ENCODE measurements around the gene TREML1.
A peak's percentile ranks its signal among the peaks of the same experiment; 100 is the strongest.

Gene TREML1

DNA sequence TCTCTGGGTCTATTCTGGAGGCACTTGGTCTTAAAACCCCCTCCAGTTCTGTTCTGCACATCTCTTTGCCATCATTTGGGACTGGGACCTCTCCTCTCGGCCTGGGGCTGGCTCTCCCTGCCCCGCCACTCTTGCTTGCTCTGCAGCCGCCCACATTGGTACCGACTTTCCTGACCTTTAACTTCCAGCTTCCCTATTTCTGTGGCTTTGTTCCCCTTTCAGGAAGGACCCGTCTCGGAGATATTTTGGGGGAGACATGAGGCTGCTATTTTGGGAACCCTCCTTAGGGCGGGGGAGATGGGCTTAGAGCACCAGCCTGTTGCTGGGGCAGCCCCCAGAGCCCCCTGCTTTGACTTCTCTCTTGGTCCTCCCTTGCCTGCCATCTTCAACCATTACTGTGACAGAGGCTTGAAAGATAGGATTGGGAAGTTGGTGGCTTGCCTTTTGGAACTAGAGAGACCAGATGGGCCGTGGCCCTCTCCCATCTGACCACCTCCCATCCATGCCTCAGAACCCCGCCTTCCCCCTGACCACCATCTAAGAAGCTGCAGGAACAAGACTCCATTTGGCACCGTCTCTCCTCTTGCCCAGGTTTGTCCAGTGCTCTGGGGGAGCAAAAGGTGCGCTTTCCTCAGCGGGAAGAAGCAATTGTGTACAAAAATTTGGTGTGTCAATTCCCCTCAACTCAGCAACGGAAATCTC, 7.9 kb upstream of the TREML1 start:
- H3K36me3 ChIP-seq: no peaks in the 10 kb centered on the region
- no peaks in the 10 kb centered on the region for H3K27me3 ChIP-seq
- TF ChIP-seq Cebpa-rat (IDR thresholded peaks at IDR 0.05): no peak
- H3K4me2 ChIP-seq: peak overlapping the region in 10 of 11 experiments; percentile 18 to 89 (median 75); a peak in 19 of 22 replicates
- peak overlapping the region in 3 of 11 experiments; percentile 15 to 38 (median 22); a peak in 3 of 22 replicates for H3K27ac ChIP-seq
- no peak overlapping the region for H3K9ac ChIP-seq
- no peaks in the 10 kb centered on the region for H4K20me1 ChIP-seq
- no peaks in the 10 kb centered on the region for H3K9me3 ChIP-seq (replicated peaks in 1 of 11)
- peaks cover 0 to 67% (median 45%) of the 10 kb centered on the region in 10 experiments; a peak in 19 of 20 replicates for H3K4me1 ChIP-seq
- H3K4me3 ChIP-seq: peak overlapping the region in 4 of 10 experiments; percentile 13 to 46 (median 37); a peak in 5 of 20 replicates

DNA sequence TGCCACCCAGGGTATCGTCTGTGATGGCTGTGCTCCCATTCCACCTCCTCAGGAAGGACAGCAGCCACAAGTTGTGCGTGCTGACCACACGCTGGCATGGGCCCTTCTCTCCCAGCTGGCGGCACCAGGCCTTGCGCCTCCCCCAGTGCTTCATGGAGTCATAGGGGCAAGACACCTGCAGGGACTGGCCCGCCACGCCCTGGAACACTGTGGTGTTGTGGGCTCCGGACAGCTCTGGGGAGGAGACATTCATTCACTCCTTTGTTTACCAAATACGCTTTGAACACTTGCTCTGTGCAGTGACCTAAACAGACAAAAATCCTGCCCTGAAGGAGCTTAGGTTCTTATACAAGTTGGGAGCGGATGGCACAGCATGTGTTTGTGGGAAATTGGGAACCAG, 7.2 kb upstream of the TREML1 start:
- Histone ChIP-seq H4K20me1 (no peaks in the 10 kb centered on the region), H3K9me3 (replicated peaks in 1 of 11) (no peaks in the 10 kb centered on the region), H3K9ac (no peak overlapping the region), H3K4me1 (peaks cover 0 to 74% (median 47%) of the 10 kb centered on the region in 10 experiments; a peak in 19 of 20 replicates), H3K27ac (no peak overlapping the region), H3K4me2 (peak overlapping the region in 8 of 11 experiments; percentile 36 to 89 (median 84); a peak in 16 of 22 replicates), H3K27me3 (no peaks in the 10 kb centered on the region), H3K4me3 (0 out of 20 replicates have a peak overlapping the region, but pooled peaks of 2 of the 10 experiments have one; percentile 13 to 46), H3K36me3 (no peaks in the 10 kb centered on the region)
- TF ChIP-seq Cebpa-rat (IDR thresholded peaks at IDR 0.05): no peak

DNA sequence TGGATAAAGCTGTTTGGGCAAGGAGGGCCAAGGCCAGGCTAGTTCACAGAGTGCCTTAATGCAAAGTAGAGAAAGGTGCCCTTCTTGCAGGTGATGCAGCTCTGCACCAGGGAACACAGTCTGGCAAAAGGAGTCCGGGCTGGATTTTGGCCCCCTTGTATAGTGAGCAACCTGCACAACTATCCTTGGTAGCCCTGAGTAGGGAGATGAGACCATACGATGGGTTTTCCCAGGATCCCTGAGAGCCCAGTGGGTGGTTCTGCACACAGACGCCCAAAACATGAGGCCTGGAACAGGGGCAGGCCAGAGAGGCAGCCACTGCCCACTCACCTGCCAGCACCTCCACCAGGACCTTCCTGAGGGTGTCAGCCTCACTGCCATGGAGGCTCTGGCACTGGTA, 6.8 kb upstream of the TREML1 start:
- H3K27ac ChIP-seq: no peak overlapping the region
- H3K9me3 ChIP-seq (replicated peaks in 1 of 11): no peaks in the 10 kb centered on the region
- H3K36me3 ChIP-seq: no peaks in the 10 kb centered on the region
- no peak for TF ChIP-seq Cebpa-rat (IDR thresholded peaks at IDR 0.05)
- 0 out of 20 replicates have a peak overlapping the region, but pooled peaks of 1 of the 10 experiments have one; percentile 46 for H3K4me3 ChIP-seq
- H3K4me2 ChIP-seq: peak overlapping the region in 6 of 11 experiments; percentile 53 to 89 (median 88); a peak in 11 of 22 replicates
- no peaks in the 10 kb centered on the region for H4K20me1 ChIP-seq
- H3K4me1 ChIP-seq: peaks cover 0 to 78% (median 47%) of the 10 kb centered on the region in 10 experiments; a peak in 19 of 20 replicates
- H3K9ac ChIP-seq: no peak overlapping the region
- no peaks in the 10 kb centered on the region for H3K27me3 ChIP-seq

DNA sequence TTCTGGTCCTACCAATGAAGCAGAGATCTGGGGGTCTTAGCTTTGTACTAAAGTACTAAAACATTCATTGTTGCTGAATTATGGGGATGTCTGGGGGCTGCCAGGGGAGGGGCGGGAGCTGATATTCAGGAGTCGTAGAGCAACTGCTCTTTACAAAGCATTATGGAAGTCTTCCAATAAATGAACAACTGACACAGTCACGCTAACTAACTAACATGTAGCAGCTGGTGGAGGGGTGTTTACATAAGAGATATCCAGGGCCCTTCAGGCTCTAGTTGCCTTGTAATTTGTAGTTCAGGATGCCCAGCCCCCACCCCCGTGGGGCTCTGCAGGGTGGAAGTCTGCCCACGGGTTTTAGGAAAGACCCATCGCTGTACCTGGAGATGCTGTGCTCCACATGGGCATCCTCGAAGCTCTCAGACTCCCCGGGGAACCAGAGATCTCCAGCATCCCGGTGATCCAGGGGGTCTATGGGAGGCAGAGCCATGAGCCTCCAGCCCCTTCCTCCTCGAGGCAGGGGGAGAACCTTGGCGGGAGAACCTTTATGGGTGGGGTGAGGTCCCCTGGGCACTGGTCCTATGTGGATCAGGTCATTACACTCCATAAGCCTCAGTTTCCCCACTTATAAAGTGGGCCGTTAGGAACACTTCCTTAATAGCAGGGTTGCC, 5.4 kb upstream of the TREML1 start:
- H3K27ac ChIP-seq: no peak overlapping the region
- no peak for TF ChIP-seq Cebpa-rat (IDR thresholded peaks at IDR 0.05)
- H3K4me3 ChIP-seq: no peak overlapping the region
- no peaks in the 10 kb centered on the region for H4K20me1 ChIP-seq
- peaks cover under 1 to 74% (median 44%) of the 10 kb centered on the region in 10 experiments; a peak in 19 of 20 replicates for H3K4me1 ChIP-seq
- no peaks in the 10 kb centered on the region for H3K27me3 ChIP-seq
- H3K4me2 ChIP-seq: 0 out of 22 replicates have a peak overlapping the region, but pooled peaks of 1 of the 11 experiments have one; percentile 6
- no peaks in the 10 kb centered on the region for H3K9me3 ChIP-seq (replicated peaks in 1 of 11)
- H3K9ac ChIP-seq: no peak overlapping the region
- H3K36me3 ChIP-seq: no peaks in the 10 kb centered on the region

DNA sequence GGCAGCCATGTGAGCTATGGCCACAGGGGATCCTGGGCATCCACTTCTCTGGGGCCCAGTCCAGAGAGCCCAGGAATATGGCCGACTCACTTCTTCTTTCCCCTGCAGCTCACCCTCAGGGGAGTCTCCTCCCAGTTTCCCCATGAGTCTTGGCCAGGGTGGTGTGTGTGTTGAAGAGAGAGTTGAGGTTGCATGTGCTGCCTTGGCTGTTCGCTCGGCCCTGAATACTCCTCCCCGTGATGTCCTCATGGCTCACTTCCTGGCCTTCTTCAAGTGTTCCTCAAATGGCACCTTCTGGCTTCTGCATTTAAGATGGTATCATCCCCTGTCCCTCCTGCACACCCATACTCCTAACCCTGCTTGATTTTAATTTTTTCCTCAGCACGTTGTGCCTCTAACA, 3.2 kb upstream of the TREML1 start:
- Histone ChIP-seq H3K4me2 (peak overlapping the region in 5 of 11 experiments; percentile 54 to 67 (median 59); a peak in 10 of 22 replicates), H4K20me1 (no peaks in the 10 kb centered on the region), H3K27ac (peak overlapping the region in 4 of 11 experiments; percentile 22 to 48 (median 36); a peak in 6 of 22 replicates), H3K36me3 (no peaks in the 10 kb centered on the region), H3K27me3 (no peaks in the 10 kb centered on the region), H3K4me1 (peaks cover 12 to 62% (median 36%) of the 10 kb centered on the region in 10 experiments), H3K4me3 (no peak overlapping the region), H3K9ac (no peak overlapping the region), H3K9me3 (replicated peaks in 1 of 11) (no peaks in the 10 kb centered on the region)
- TF ChIP-seq Cebpa-rat (IDR thresholded peaks at IDR 0.05): no peak

DNA sequence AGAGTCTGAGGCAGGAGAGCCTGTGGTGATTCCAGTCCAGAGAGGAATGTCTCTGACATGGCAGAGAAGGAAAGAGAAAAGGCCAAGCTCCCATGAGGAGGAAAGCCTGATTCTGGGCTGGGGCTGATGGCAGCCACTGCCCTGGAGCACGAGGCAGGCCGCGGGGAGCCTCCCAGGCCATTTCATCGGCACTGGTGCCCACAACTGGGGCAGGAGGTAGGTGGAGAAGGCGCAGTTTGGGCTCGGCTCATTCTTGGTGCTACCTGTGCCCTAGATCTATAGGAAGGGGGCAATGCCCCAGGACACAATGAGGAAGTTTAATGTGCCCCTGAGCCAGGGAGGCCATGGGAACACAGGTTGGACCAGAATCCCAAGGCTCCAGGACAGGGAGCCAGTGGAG, 2.6 kb upstream of the TREML1 start:
- no peak for TF ChIP-seq Cebpa-rat (IDR thresholded peaks at IDR 0.05)
- Histone ChIP-seq H3K4me3 (no peak overlapping the region), H4K20me1 (no peaks in the 10 kb centered on the region), H3K36me3 (no peaks in the 10 kb centered on the region), H3K9ac (no peak overlapping the region), H3K27ac (peak overlapping the region in 4 of 11 experiments; percentile 22 to 48 (median 36); a peak in 6 of 22 replicates), H3K4me2 (peak overlapping the region in 5 of 11 experiments; percentile 54 to 67 (median 59); a peak in 10 of 22 replicates), H3K9me3 (replicated peaks in 1 of 11) (no peaks in the 10 kb centered on the region), H3K4me1 (peaks cover 12 to 57% (median 31%) of the 10 kb centered on the region in 10 experiments), H3K27me3 (no peaks in the 10 kb centered on the region)

DNA sequence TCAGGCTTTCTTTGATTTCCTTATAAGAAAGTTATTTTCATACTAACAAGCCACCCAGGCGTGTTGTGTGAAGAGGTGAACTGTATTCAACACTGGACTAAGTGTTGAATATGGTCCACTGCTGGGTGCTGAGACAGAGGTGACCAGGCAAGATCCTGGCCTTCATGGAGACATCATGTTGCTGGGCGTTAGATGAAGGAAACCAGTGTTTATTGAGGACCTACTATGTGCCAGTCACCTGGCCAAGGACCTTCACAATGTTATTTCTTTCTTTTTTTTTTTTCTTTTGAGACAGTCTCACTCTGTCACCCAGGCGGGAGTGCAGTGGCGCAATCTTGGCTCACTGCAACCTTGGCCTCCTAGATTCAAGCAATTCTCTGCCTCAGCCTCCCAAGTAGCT, 1.9 kb upstream of the TREML1 start:
- no peak overlapping the region for H3K27ac ChIP-seq
- peak overlapping the region in 1 of 11 experiments; percentile 62; a peak in 1 of 22 replicates for H3K4me2 ChIP-seq
- H3K4me3 ChIP-seq: no peak overlapping the region
- H3K27me3 ChIP-seq: no peaks in the 10 kb centered on the region
- H3K4me1 ChIP-seq: peaks cover 11 to 49% (median 23%) of the 10 kb centered on the region in 10 experiments
- no peak overlapping the region for H3K9ac ChIP-seq
- no peaks in the 10 kb centered on the region for H3K36me3 ChIP-seq
- no peak for TF ChIP-seq Cebpa-rat (IDR thresholded peaks at IDR 0.05)
- H4K20me1 ChIP-seq: no peaks in the 10 kb centered on the region
- H3K9me3 ChIP-seq (replicated peaks in 1 of 11): no peaks in the 10 kb centered on the region

DNA sequence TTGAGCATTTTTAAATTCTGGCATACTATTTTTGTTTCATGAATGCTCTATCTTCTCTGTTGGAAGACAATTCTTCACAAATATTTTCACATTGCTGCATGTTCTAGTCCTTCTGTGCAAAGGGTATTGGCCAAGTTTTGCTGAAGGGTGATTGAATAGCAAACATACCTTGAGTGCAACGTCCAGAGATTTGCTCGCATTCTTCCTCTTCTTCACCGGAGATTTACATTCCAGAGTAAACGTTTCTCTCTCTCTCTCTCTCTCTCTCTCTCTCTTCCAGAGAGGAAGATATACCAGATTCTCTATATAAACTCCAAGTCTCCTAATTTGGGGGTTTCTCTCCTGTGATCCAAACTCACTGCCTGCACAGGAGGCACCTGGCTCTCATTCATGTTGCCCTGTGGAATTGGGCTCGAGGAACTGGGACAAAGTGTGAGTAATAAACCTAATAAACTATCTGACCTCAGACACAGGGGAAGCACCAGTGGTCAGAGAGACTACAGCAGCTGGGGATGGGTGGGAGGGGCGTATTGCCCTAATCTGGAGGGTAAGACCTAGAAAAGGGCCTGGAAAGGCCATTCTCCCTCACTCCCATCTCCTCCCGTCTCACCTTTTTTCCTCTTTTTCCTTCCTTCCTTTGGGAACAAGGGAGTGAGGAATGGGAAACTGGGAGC, 1.1 kb upstream of the TREML1 start:
- H3K27me3 ChIP-seq: no peaks in the 10 kb centered on the region
- peaks cover 11 to 42% (median 21%) of the 10 kb centered on the region in 10 experiments for H3K4me1 ChIP-seq
- no peak for TF ChIP-seq Cebpa-rat (IDR thresholded peaks at IDR 0.05)
- H3K4me2 ChIP-seq: no peak overlapping the region
- H3K9me3 ChIP-seq (replicated peaks in 1 of 11): no peaks in the 10 kb centered on the region
- no peaks in the 10 kb centered on the region for H3K36me3 ChIP-seq
- no peak overlapping the region for H3K27ac ChIP-seq
- no peak overlapping the region for H3K9ac ChIP-seq
- H3K4me3 ChIP-seq: no peak overlapping the region
- no peaks in the 10 kb centered on the region for H4K20me1 ChIP-seq
